H1 (cell line): ENCODE measurements around the gene SLFN5. TPM values are rescaled to one million over a fixed set of nuclear protein-coding genes. Genes with fewer than 3 reads are reported as not detected.

Experiments used
- CTCF ChIA-PET: fragments of 300-600 bp; sonication (Branson Sonifier 250); formaldehyde crosslinking; loops from one replicate; lab custom pipeline; 2021; ENCODE audit not compliant: partially characterized antibody; lab: Charles Lee
- POLR2A ChIA-PET: fragments of 300-600 bp; sonication (Branson Sonifier 250); formaldehyde crosslinking; loops from one replicate; lab custom pipeline; 2021; ENCODE audit warnings: inconsistent platforms; ENCODE audit not compliant: partially characterized antibody; lab: Charles Lee
- DNase-seq, 2 experiments: peaks; one replicate each; pipeline versions ENCODE4 v3.0.0 to v3.0.0-alpha.2; 2010 to 2022; ENCODE audit warnings: low spot score in 2 of 2, low read depth in 1 of 2, mixed read lengths in 1 of 2
- FAIRE-seq: peaks from 2 replicates; lab custom pipeline; 2011; peaks lifted over from hg19 to GRCh38; lab: Jason Lieb, UNC
- H2AFZ ChIP-seq: 2 replicates; pipeline ENCODE4 v1.8.1; 2012; ENCODE audit warnings: low read length, inconsistent platforms
- H2AK5ac ChIP-seq: 2 replicates; pipeline ENCODE4 v1.6.1; 2013; ENCODE audit warnings: low read depth, low read length
- H2BK120ac ChIP-seq: replicated peaks from 2 replicates; pipeline ENCODE3; 2013; ENCODE audit warnings: low read depth, low read length, inconsistent platforms
- H2BK12ac ChIP-seq: 2 replicates; pipeline ENCODE4 v1.6.1; 2013; ENCODE audit warnings: low read depth, low read length
- H2BK15ac ChIP-seq: 2 replicates; pipeline ENCODE4 v1.6.1; 2013; ENCODE audit warnings: low read length
- H2BK20ac ChIP-seq: 2 replicates; pipeline ENCODE4 v1.6.1; 2013; ENCODE audit warnings: low read length
- H2BK5ac ChIP-seq: 2 replicates; pipeline ENCODE4 v1.6.1; 2013; ENCODE audit warnings: low read depth, low read length
- H3K14ac ChIP-seq: 2 replicates; pipeline ENCODE4 v1.6.1; 2013; ENCODE audit warnings: inconsistent platforms; ENCODE audit not compliant: insufficient read length
- H3K18ac ChIP-seq: 2 replicates; pipeline ENCODE4 v1.6.1; 2013; ENCODE audit warnings: low read length; ENCODE audit errors: extremely low read depth
- H3K23ac ChIP-seq: 2 replicates; pipeline ENCODE4 v1.6.1; 2013; ENCODE audit warnings: inconsistent platforms; ENCODE audit not compliant: insufficient read length
- H3K23me2 ChIP-seq: 2 replicates; pipeline ENCODE4 v1.6.1; 2013; ENCODE audit warnings: low read depth, low read length
- H3K27ac ChIP-seq: 2 replicates; pipeline ENCODE4 v1.6.1; 2011; ENCODE audit warnings: low read depth, low read length, inconsistent platforms
- H3K27me3 ChIP-seq, 4 experiments: replicated peaks in 1 of 4; 1 replicate in 1 of 4; 2 replicates in 3 of 4; pipeline versions ENCODE4 v1.6.1 to v1.8.1; 2011 to 2013; ENCODE audit warnings: low read length in 3 of 4, mild to moderate bottlenecking in 3 of 4, inconsistent platforms in 2 of 4, mixed read lengths in 2 of 4, moderate library complexity in 1 of 4; ENCODE audit not compliant: control insufficient read depth in 3 of 4, insufficient read depth in 3 of 4; ENCODE audit errors: extremely low read depth in 1 of 4
- H3K36me3 ChIP-seq, 4 experiments: 2 replicates each; pipeline versions ENCODE4 v1.6.1 to v1.8.1; 2011 to 2013; ENCODE audit warnings: mild to moderate bottlenecking in 4 of 4, low read length in 3 of 4, moderate library complexity in 2 of 4, control low read depth in 1 of 4, inconsistent platforms in 1 of 4; ENCODE audit not compliant: insufficient read depth in 4 of 4, control insufficient read depth in 2 of 4
- H3K4ac ChIP-seq: replicated peaks from 2 replicates; pipeline ENCODE3; 2013; ENCODE audit warnings: low read length, low read depth, mixed read lengths, inconsistent platforms; ENCODE audit not compliant: insufficient read length
- H3K4me1 ChIP-seq, 4 experiments: replicated peaks in 1 of 4; 1 replicate in 1 of 4; 2 replicates in 3 of 4; pipeline versions ENCODE4 v1.6.1 to v1.8.1; 2011 to 2013; ENCODE audit warnings: low read length in 3 of 4, inconsistent platforms in 2 of 4, mixed read lengths in 1 of 4; ENCODE audit not compliant: insufficient read depth in 4 of 4, control insufficient read depth in 3 of 4
- H3K4me2 ChIP-seq, 2 experiments: 2 replicates each; pipeline versions ENCODE4 v1.6.1 to v1.8.1; 2011 to 2013; ENCODE audit warnings: low read depth in 2 of 2, low read length in 2 of 2, control low read depth in 1 of 2, inconsistent platforms in 1 of 2, mild to moderate bottlenecking in 1 of 2; ENCODE audit not compliant: insufficient read depth in 1 of 2
- H3K4me3 ChIP-seq, 4 experiments: fragments of 200-600, 300-600 bp in 1 of 4; sonication (generic), shearing (Covaris generic), sonication (Bioruptor Twin) in 1 of 4; 2 replicates each; pipeline versions ENCODE4 v1.5.1 to v1.8.1; 2011 to 2016; ENCODE audit warnings: low read length in 4 of 4, low read depth in 3 of 4, control low read depth in 2 of 4, inconsistent platforms in 2 of 4, mild to moderate bottlenecking in 2 of 4, mixed read lengths in 1 of 4, moderate library complexity in 1 of 4; ENCODE audit not compliant: insufficient read depth in 2 of 4; ENCODE audit errors: extremely low read depth in 1 of 4
- H3K56ac ChIP-seq: replicated peaks from 2 replicates; pipeline ENCODE3; 2013; ENCODE audit warnings: low read depth, mild to moderate bottlenecking, mixed read lengths, low read length, inconsistent platforms; ENCODE audit not compliant: insufficient read length
- H3K79me1 ChIP-seq: 2 replicates; pipeline ENCODE4 v1.6.1; 2013; ENCODE audit warnings: low read depth, low read length, control low read depth
- H3K79me2 ChIP-seq, 2 experiments: 2 replicates each; pipeline versions ENCODE4 v1.6.1 to v1.8.1; 2012 to 2013; ENCODE audit warnings: low read length in 2 of 2, mild to moderate bottlenecking in 2 of 2, inconsistent platforms in 1 of 2; ENCODE audit not compliant: insufficient read depth in 2 of 2, control insufficient read depth in 1 of 2
- H3K9ac ChIP-seq, 4 experiments: replicated peaks in 1 of 4; 1 replicate in 1 of 4; 2 replicates in 3 of 4; pipeline versions ENCODE4 v1.6.1 to v1.8.1; 2011 to 2013; ENCODE audit warnings: low read depth in 3 of 4, low read length in 3 of 4, control low read depth in 2 of 4, mild to moderate bottlenecking in 2 of 4, moderate library complexity in 2 of 4, inconsistent platforms in 1 of 4; ENCODE audit errors: extremely low read depth in 1 of 4
- H3K9me3 ChIP-seq, 2 experiments: 2 replicates each; pipeline versions ENCODE4 v1.6.1 to v1.8.1; 2012 to 2013; ENCODE audit warnings: mild to moderate bottlenecking in 2 of 2, moderate library complexity in 2 of 2, control low read depth in 1 of 2, inconsistent platforms in 1 of 2, low read depth in 1 of 2, low read length in 1 of 2, mixed read lengths in 1 of 2; ENCODE audit not compliant: insufficient read depth in 2 of 2
- H4K20me1 ChIP-seq, 2 experiments: replicated peaks in 1 of 2; 2 replicates each; pipeline versions ENCODE3 to v1.8.1; 2011 to 2013; ENCODE audit warnings: inconsistent platforms in 2 of 2, low read length in 2 of 2, mild to moderate bottlenecking in 1 of 2; ENCODE audit not compliant: insufficient read depth in 2 of 2, control insufficient read depth in 1 of 2
- H4K5ac ChIP-seq: 2 replicates; pipeline ENCODE4 v1.6.1; 2013; ENCODE audit warnings: low read length, low read depth, mixed read lengths, inconsistent platforms; ENCODE audit not compliant: insufficient read length
- H4K8ac ChIP-seq: 2 replicates; pipeline ENCODE4 v1.8.0; 2013; ENCODE audit warnings: mild to moderate bottlenecking, moderate library complexity, low read length, inconsistent platforms; ENCODE audit not compliant: insufficient read depth; ENCODE audit errors: extremely low read depth
- H4K91ac ChIP-seq: replicated peaks from 2 replicates; pipeline ENCODE3; 2013; ENCODE audit warnings: low read length, mixed read lengths, inconsistent platforms; ENCODE audit not compliant: insufficient read length
- BCL11A ChIP-seq, 2 experiments: IDR thresholded peaks; one replicate each; pipeline ENCODE4 v1.6.1; 2011; ENCODE audit warnings: low read depth in 2 of 2, low read length in 2 of 2, mild to moderate bottlenecking in 2 of 2
- CHD1 ChIP-seq: IDR thresholded peaks from 2 replicates; pipeline ENCODE4 v1.6.1; 2012; ENCODE audit warnings: low read depth, low read length, improper control_type of control experiment
- KDM1A ChIP-seq: fragments of 200-600, 300-600 bp; sonication (generic); IDR thresholded peaks from 2 replicates; pipeline ENCODE4 v1.7.1; 2016; ENCODE audit warnings: mild to moderate bottlenecking, low read length, borderline replicate concordance
- POU5F1 ChIP-seq: IDR thresholded peaks from 2 replicates; pipeline ENCODE4 v1.6.1; 2011; ENCODE audit warnings: low read depth, mild to moderate bottlenecking, low read length, moderate library complexity
- RAD21 ChIP-seq, 2 experiments: IDR thresholded peaks in 1 of 2; conservative IDR thresholded peaks in 1 of 2; 2 replicates each; pipeline ENCODE4 v1.6.1; 2011; ENCODE audit warnings: low read depth in 2 of 2, low read length in 2 of 2, improper control_type of control experiment in 1 of 2, inconsistent platforms in 1 of 2, mild to moderate bottlenecking in 1 of 2, moderate library complexity in 1 of 2
- SIN3A ChIP-seq, 2 experiments: IDR thresholded peaks in 1 of 2; conservative IDR thresholded peaks in 1 of 2; 2 replicates each; pipeline ENCODE4 v1.6.1; 2011 to 2012; ENCODE audit warnings: low read length in 2 of 2, improper control_type of control experiment in 1 of 2, low read depth in 1 of 2, mild to moderate bottlenecking in 1 of 2
- WGBS, 2 experiments: shearing (Covaris generic) in 1 of 2; methylation state at CpG; one replicate each; pipeline versions ENCODE4 v1.1.6 to v1.1.7; 2013 to 2015; ENCODE audit warnings: low lambda C conversion rate in 2 of 2, mixed read lengths in 2 of 2, inconsistent platforms in 1 of 2, low coverage in 1 of 2, missing lambda C conversion rate in 1 of 2; ENCODE audit not compliant: insufficient replicate concordance in 2 of 2, insufficient coverage in 1 of 2, insufficient read length in 1 of 2; ENCODE audit errors: extremely low coverage in 1 of 2, missing lambda C conversion rate in 1 of 2; 5-methylcytosine and 5-hydroxymethylcytosine counted together
- polyA plus RNA-seq, 7 experiments: library from polyadenylated mRNA; depleted of rRNA in 3 of 7; stranded (reverse) in 5 of 7; unstranded in 2 of 7; fragments of >200 nt in 5 of 7; fragments of 200-250 nt in 2 of 7; gene quantifications; 1 replicate in 5 of 7; 2 replicates in 1 of 7; 4 replicates in 1 of 7; pipeline versions ENCODE4 v1.2.1 to v1.2.3, GENCODE V29; 2011 to 2013; ENCODE audit warnings: missing spikeins in 2 of 7, mixed read lengths in 2 of 7
- total RNA-seq: library from RNA; stranded (reverse); fragmentation: NEBNext Ultra II Directional; extraction: Animal tissue kit (Norgen Biotek cat#: 25700); gene quantifications from 2 replicates; pipeline ENCODE4 v1.2.1, GENCODE V29; 2021
- TF ChIP-seq, protein P1 (sequence below), 3 experiments: IDR thresholded peaks; 1 replicate in 2 of 3; 2 replicates in 1 of 3; pipeline versions ENCODE4 v1.5.1 to v1.6.1; 2011; ENCODE audit warnings: low read length in 3 of 3, mild to moderate bottlenecking in 3 of 3, inconsistent platforms in 2 of 3, low read depth in 1 of 3, moderate library complexity in 1 of 3; ENCODE audit not compliant: insufficient read depth in 1 of 3; ENCODE audit errors: control extremely low read depth in 1 of 3

SLFN5 gene
- total and polyA plus RNA-seq, 2 of the 8 experiments (the other 6 are each of a cell fraction or from before 2014, with no cell fraction given), result 0.86 to 3.0 TPM

- Histone ChIP-seq H4K20me1 (no peaks in the 10 kb centered on the region), H3K23ac (no peak overlapping the region), H3K4ac (no peak overlapping the region), H2BK12ac (peak overlapping the region; percentile 61; the same call in 1 of the 2 replicates), H4K91ac (peak overlapping the region; percentile 17), H3K4me3 (peak overlapping the region; percentile 41 to 69 (median 56); a peak in 7 of 8 replicates), H3K9ac (no peak overlapping the region), H3K27ac (no peak overlapping the region), H4K8ac (peak overlapping the region; percentile 63), H3K79me2 (no peaks in the 10 kb centered on the region), H3K14ac (no peak overlapping the region), H3K27me3 (peaks cover 2 to 17% (median 16%) of the 10 kb centered on the region in 4 experiments; a peak in 6 of 7 replicates), H3K18ac (peak overlapping the region; percentile 71; the same call in 1 of the 2 replicates), H2BK15ac (no peak overlapping the region), H2BK120ac (no peak overlapping the region), H2BK5ac (no peak overlapping the region), H2AFZ (peak overlapping the region; percentile 95), H4K5ac (peak overlapping the region; percentile 31), H3K4me1 (peaks cover 0 to 19% (median 10%) of the 10 kb centered on the region in 4 experiments; a peak in 6 of 7 replicates), H3K23me2 (peaks cover 2% of the 10 kb centered on the region; the same call in 1 of the 2 replicates), H3K4me2 (peak overlapping the region; percentile 87 to 89), H2BK20ac (no peak overlapping the region), H3K56ac (no peak overlapping the region), H3K36me3 (no peaks in the 10 kb centered on the region), H3K79me1 (no peaks in the 10 kb centered on the region), H2AK5ac (no peak overlapping the region), H3K9me3 (no peaks in the 10 kb centered on the region)
- ChIA-PET CTCF (interaction anchor here (0.6 to 6.8 kb wide), 53 partner anchors 9 to 445 kb away, joined by 3 to 54 read pairs (median 4); partner anchors contain the start of genes AP2B1, SLFN11, SLFN12L and SLFN13), POLR2A (interaction anchor here (0.9 to 2.2 kb wide), 5 partner anchors 33 to 220 kb away, joined by 3 to 9 read pairs (median 4); partner anchors contain the start of gene SLFN5)
- FAIRE-seq (peak; percentile 91), DNase-seq (peak in 1 of 2 experiments; percentile 80)
- 5% methylated on average over 20 of the region's 20 CpGs; no CpG with 5 or more reads in 1 of the 2 experiments for WGBS, 2 experiments
- peak; percentile 88 to 92 for TF ChIP-seq RAD21 (IDR thresholded peaks at IDR 0.05 in 1 of 2, conservative IDR thresholded peaks at IDR 0.05 in 1 of 2; ENCODE audit: low read depth in 2 of 2, low read length in 2 of 2)
- TF ChIP-seq KDM1A, result no peak
- TF ChIP-seq POU5F1, result no peak
- TF ChIP-seq SIN3A (conservative IDR thresholded peaks at IDR 0.05 in 1 of 2, IDR thresholded peaks at IDR 0.05 in 1 of 2; ENCODE audit: low read depth in 1 of 2, low read length in 2 of 2), result peak; percentile 53 to 75; a peak in 2 of 4 replicates
- TF ChIP-seq BCL11A (IDR thresholded peaks at IDR 0.05; ENCODE audit: low read depth in 2 of 2, low read length in 2 of 2), result no peak
- TF ChIP-seq, protein P1, sequence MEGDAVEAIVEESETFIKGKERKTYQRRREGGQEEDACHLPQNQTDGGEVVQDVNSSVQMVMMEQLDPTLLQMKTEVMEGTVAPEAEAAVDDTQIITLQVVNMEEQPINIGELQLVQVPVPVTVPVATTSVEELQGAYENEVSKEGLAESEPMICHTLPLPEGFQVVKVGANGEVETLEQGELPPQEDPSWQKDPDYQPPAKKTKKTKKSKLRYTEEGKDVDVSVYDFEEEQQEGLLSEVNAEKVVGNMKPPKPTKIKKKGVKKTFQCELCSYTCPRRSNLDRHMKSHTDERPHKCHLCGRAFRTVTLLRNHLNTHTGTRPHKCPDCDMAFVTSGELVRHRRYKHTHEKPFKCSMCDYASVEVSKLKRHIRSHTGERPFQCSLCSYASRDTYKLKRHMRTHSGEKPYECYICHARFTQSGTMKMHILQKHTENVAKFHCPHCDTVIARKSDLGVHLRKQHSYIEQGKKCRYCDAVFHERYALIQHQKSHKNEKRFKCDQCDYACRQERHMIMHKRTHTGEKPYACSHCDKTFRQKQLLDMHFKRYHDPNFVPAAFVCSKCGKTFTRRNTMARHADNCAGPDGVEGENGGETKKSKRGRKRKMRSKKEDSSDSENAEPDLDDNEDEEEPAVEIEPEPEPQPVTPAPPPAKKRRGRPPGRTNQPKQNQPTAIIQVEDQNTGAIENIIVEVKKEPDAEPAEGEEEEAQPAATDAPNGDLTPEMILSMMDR (IDR thresholded peaks at IDR 0.05; ENCODE audit: control extremely low read depth in 1 of 3, insufficient read depth in 1 of 3, low read depth in 1 of 3, low read length in 3 of 3), result peak in 2 of 3 experiments; percentile 80 to 85; a peak in 3 of 4 replicates
- no peak for TF ChIP-seq CHD1
Observed at GRCh38 chr17:35312790-35313711, 70.2 kb downstream of the SLFN5 start.
